Epithelial cell of proximal tubule (primary cell): ENCODE data around the gene LDLRAD3. TPM values are rescaled to one million over a fixed set of nuclear protein-coding genes. Genes with fewer than 3 reads are reported as not detected.

Source experiments
- DNase-seq: peaks from one replicate; pipeline ENCODE4 v3.0.0-alpha.2; 2011; ENCODE audit warnings: low read depth
- H3K4me3 ChIP-seq: 2 replicates; pipeline ENCODE4 v1.5.1; 2011; ENCODE audit warnings: low read depth, mild to moderate bottlenecking, low read length
- total RNA-seq: library from RNA; depleted of rRNA; stranded (reverse); fragments of >200 nt; gene quantifications from 2 replicates; pipeline ENCODE4 v1.2.3, GENCODE V29; 2015
- TF ChIP-seq, protein P1 (sequence below): conservative IDR thresholded peaks from 2 replicates; pipeline ENCODE4 v1.5.1; 2012; ENCODE audit warnings: low read depth, mild to moderate bottlenecking, low read length

The LDLRAD3 gene, protein sequence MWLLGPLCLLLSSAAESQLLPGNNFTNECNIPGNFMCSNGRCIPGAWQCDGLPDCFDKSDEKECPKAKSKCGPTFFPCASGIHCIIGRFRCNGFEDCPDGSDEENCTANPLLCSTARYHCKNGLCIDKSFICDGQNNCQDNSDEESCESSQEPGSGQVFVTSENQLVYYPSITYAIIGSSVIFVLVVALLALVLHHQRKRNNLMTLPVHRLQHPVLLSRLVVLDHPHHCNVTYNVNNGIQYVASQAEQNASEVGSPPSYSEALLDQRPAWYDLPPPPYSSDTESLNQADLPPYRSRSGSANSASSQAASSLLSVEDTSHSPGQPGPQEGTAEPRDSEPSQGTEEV
- total RNA-seq: 8.2 TPM in 2 replicates

DNA sequence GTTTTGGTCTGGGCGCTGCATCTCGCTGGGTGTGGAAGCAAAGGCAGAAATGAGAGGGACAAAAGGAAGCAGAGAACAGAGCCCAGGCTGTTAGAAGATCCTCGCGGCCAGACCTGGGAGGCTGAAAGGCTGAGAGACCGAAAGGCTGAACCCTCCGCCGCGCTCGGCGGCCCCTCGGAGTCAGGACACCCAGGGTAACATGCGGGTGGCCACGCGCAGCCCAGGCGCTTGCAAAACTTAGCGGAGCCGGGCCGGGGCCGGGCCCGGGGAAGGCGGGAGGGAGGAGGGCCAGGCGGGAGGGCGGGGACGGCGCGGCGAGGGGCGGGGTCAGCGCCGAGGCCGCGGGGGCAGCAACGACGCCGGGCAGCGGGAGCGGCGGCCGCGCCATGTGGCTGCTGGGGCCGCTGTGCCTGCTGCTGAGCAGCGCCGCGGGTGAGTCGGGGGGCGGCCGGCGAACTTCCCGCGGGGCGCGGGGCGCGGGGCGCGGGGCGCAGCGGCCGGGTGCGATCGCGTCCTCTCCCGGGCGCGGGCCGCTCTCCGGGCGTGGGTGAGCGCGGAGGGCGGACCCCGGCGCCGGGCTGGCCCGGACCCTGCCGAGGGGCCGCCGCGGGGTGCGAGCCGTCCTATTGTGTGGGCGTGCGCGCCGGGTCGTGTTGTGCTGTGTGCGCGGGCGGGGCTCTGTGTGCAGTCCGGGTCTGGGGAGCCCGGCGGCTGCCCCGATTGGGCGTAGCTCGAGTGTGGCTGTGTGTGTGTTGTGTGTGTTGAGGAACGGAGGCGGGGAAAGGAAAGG lies at the start of gene LDLRAD3:
Gene LDLRAD3 (plus strand): TSS at position 350 of the 790 bp plus-strand sequence. CDS start 37 bp downstream, at position 387.
- DNase-seq: no peak
- TF ChIP-seq, protein P1, sequence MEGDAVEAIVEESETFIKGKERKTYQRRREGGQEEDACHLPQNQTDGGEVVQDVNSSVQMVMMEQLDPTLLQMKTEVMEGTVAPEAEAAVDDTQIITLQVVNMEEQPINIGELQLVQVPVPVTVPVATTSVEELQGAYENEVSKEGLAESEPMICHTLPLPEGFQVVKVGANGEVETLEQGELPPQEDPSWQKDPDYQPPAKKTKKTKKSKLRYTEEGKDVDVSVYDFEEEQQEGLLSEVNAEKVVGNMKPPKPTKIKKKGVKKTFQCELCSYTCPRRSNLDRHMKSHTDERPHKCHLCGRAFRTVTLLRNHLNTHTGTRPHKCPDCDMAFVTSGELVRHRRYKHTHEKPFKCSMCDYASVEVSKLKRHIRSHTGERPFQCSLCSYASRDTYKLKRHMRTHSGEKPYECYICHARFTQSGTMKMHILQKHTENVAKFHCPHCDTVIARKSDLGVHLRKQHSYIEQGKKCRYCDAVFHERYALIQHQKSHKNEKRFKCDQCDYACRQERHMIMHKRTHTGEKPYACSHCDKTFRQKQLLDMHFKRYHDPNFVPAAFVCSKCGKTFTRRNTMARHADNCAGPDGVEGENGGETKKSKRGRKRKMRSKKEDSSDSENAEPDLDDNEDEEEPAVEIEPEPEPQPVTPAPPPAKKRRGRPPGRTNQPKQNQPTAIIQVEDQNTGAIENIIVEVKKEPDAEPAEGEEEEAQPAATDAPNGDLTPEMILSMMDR: no peak

DNA sequence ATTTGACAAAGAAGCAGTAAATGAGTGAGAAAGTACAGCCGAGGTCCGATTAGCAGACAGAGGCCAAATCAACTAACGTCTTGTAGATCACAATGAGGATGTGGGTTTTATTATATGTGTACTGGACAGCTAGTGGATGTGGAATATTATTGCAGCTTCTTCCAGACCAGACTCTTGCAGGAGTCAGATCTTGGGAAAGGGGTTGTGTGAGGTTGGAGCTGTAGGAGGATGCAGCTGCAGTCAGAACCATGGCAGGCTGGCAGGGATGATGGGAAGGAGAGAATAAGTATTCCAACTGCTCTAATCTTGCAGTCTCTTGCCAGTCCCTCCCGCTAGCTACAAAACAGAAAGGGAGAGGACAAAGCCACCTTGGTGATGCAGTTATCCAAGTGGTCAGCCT lies 46.8 kb upstream of the LDLRAD3 start:
- TF ChIP-seq, protein P1: no peak
- DNase-seq: no peak
- no peak overlapping the region for H3K4me3 ChIP-seq

More for the DNA sequence above, at the start of gene LDLRAD3:
- H3K4me3 ChIP-seq: peak within 1 kb of the TSS; percentile 75

DNA sequence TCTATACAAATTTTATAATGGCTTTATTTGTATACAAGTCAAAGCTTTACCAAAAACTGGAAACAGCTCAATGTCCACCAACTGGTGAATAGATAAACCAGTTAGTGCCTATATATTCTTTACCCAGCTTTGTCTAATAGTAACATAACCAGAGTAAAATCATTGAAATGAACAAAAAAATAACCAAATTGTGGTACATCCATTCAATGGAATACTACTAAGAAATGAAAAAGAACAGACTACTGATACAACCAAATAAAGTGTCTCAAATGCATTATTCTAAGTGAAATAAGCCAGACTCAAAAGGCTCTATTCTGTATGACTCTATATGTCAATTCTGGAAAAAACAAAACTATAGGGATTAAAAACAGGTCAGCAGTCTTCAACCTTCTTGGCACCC lies 40.9 kb upstream of the LDLRAD3 start:
- no peak overlapping the region for H3K4me3 ChIP-seq
- TF ChIP-seq, protein P1: no peak
- no peak for DNase-seq

DNA sequence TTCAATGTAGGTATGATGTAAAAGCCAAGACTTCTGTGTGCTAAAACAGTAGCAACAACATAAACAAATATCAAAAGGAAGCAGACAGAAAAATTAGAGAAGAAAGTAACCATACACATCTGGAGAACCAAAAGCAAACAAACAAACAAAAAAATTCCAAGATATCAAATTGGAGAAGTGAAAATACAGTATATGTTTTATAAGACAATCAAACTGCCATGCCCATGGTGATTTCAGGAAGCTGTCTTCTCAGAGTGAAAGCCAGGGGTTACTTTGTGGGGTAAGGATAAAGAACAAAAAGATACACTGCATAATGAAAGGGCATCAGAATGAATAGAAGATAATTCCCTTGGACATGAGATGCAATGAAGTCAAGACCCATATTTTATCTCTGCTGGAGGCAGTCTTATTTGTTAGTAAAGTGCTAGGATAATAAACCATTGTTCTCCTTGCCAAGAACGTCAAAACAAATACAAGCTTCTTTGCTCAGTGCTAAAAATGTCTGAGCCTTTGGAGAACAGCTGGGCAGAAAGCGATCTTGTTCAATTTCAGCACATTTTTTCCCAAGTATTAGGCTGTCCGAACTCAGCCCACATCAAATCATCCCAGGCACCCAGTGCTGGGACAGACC lies 38.1 kb upstream of the LDLRAD3 start:
- no peak for DNase-seq
- TF ChIP-seq, protein P1: no peak
- no peak overlapping the region for H3K4me3 ChIP-seq

DNA sequence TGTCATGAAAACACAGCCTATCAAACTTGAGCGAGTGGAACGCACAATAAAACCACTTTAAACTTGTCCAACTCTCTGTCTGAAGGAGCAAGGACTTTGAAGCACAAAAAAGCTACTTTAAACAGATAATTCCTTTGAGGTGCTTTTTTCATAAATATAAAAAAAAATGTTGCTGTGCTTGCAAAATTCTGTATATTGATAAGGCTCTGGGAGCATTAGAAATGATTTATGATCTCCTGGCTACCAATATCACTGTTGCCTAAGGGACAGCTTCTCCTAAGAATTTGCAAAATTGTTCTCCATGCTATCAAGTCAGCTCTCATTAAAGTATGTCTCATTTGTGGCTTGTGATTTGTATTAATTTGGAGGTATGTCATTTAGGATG lies 37.6 kb upstream of the LDLRAD3 start:
- no peak for DNase-seq
- H3K4me3 ChIP-seq: no peak overlapping the region
- TF ChIP-seq, protein P1: no peak

DNA sequence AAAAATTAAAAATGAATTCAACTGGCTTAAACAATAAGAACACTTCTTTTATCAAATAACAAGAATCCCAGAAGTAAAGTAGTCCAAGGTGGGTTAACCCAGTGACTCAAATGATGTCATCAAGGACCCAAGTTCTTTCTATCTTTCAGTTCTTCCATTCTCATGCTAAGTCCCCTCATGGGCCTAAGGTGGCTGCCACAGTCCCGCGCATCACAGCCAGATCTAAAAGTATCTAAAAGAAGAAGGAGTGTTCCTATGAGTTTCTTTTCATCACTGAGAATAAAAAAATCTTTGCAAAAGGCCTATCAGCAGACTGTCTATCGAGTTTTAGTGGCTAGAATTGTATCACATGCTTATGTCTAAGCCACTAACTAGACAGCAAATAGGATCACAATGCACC lies 37.2 kb upstream of the LDLRAD3 start:
- no peak overlapping the region for H3K4me3 ChIP-seq
- TF ChIP-seq, protein P1: no peak
- no peak for DNase-seq
